Skeletal muscle satellite cell (primary cell): ENCODE results near the gene ACCSL.

Experiments used
- H3K27me3 ChIP-seq: 2 replicates; pipeline ENCODE4 v1.7.0; 2013; ENCODE audit warnings: low read length; ENCODE audit not compliant: control insufficient read depth, insufficient read depth
- H3K36me3 ChIP-seq: 2 replicates; pipeline ENCODE4 v1.7.0; 2013; ENCODE audit warnings: mild to moderate bottlenecking, control low read depth, low read length; ENCODE audit not compliant: insufficient read depth
- H3K4me1 ChIP-seq: 2 replicates; pipeline ENCODE4 v1.7.0; 2013; ENCODE audit warnings: low read length; ENCODE audit not compliant: control insufficient read depth, insufficient read depth
- H3K4me2 ChIP-seq: 2 replicates; pipeline ENCODE4 v1.7.0; 2013; ENCODE audit warnings: mild to moderate bottlenecking, low read length
- H3K4me3 ChIP-seq: 2 replicates; pipeline ENCODE4 v1.7.0; 2013; ENCODE audit warnings: low read length
- H3K9ac ChIP-seq: 2 replicates; pipeline ENCODE4 v1.7.0; 2013; ENCODE audit warnings: mild to moderate bottlenecking, low read depth, low read length, moderate library complexity
- H3K9me3 ChIP-seq: replicated peaks from 2 replicates; pipeline ENCODE4 v1.7.0; 2013; ENCODE audit warnings: mild to moderate bottlenecking, control low read depth, low read length

The ACCSL gene

GRCh38 chr11:44065841-44066731 is 18.3 kb downstream of the ACCSL start, which contains the start of gene ACCS:
ACCS (plus strand) TSS chr11:44066270; CDS start chr11:44067628, 1,358 bp downstream.
- Histone ChIP-seq H3K4me1 (peaks cover 9% of the 10 kb centered on the region), H3K4me2 (peak within 1 kb of the TSS; percentile 96), H3K9me3 (no peaks in the 10 kb centered on the region), H3K27me3 (peaks cover 24% of the 10 kb centered on the region), H3K36me3 (no peaks in the 10 kb centered on the region), H3K9ac (peak within 1 kb of the TSS; percentile 87), H3K4me3 (peak within 1 kb of the TSS; percentile 81)

DNA sequence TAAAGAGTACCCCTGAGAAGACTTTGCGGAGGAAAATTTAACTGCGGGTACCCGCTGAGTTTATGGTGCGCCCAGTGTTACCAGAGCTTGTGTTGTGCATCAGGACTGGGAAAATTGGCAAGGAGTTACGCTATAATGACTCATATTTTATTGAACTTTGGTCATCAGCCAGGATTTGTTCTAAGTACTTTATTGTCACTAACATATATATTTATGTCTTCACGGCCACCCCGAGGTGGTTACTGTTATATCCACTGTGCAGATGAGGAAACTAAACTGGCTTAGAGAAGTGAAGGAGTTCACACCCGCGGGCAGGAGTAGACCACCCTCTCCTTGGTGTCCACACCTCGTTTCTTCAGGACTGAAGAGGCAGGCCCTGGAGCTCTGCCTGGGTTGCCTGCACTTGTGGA is 19.0 kb downstream of the ACCSL start:
- peak overlapping the region; percentile 81 for H3K4me3 ChIP-seq
- no peaks in the 10 kb centered on the region for H3K9me3 ChIP-seq
- H3K9ac ChIP-seq = peak overlapping the region; percentile 87
- H3K4me1 ChIP-seq = peaks cover 9% of the 10 kb centered on the region
- peak overlapping the region; percentile 96 for H3K4me2 ChIP-seq
- H3K27me3 ChIP-seq = peaks cover 18% of the 10 kb centered on the region
- no peaks in the 10 kb centered on the region for H3K36me3 ChIP-seq

GRCh38 chr11:44067266-44067665 is 19.5 kb downstream of the ACCSL start:
- H3K4me2 ChIP-seq = peak overlapping the region; percentile 96
- peak overlapping the region; percentile 87 for H3K9ac ChIP-seq
- H3K27me3 ChIP-seq = peaks cover 15% of the 10 kb centered on the region
- no peaks in the 10 kb centered on the region for H3K36me3 ChIP-seq
- no peaks in the 10 kb centered on the region for H3K9me3 ChIP-seq
- H3K4me3 ChIP-seq = peak overlapping the region; percentile 81
- peaks cover 9% of the 10 kb centered on the region for H3K4me1 ChIP-seq

DNA sequence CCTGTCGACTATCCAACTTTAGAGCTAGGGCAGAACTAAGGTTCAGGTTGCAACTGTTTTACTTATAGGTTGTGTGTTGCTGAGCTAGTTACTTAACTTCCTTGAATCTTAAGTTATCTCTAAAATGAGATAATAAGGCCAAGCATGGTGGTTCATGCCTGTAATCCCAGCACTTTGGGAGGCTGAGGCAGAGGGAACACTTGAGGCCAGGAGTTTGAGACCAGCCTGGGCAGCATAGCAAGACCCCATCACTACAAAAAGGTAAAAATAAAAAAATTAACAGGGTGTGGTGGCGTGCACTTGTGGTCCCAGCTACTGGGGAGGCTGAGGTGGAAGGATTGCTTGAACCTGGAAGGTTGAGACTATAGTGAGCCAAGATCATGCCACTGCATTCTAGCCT is 20.4 kb downstream of the ACCSL start:
- Histone ChIP-seq H3K4me1 (peaks cover 9% of the 10 kb centered on the region), H3K9ac (no peak overlapping the region), H3K4me3 (no peak overlapping the region), H3K9me3 (no peaks in the 10 kb centered on the region), H3K36me3 (no peaks in the 10 kb centered on the region), H3K27me3 (peaks cover 6% of the 10 kb centered on the region), H3K4me2 (no peak overlapping the region)

GRCh38 chr11:44071157-44071556 is 23.4 kb downstream of the ACCSL start:
- H3K4me2 ChIP-seq = no peak overlapping the region
- no peaks in the 10 kb centered on the region for H3K36me3 ChIP-seq
- H3K4me1 ChIP-seq = peaks cover 4% of the 10 kb centered on the region

GRCh38 chr11:44072757-44073658 is 25.2 kb downstream of the ACCSL start:
- Histone ChIP-seq H3K9ac (no peak overlapping the region), H3K9me3 (no peaks in the 10 kb centered on the region), H3K4me3 (no peak overlapping the region), H3K4me2 (no peak overlapping the region), H3K27me3 (no peaks in the 10 kb centered on the region), H3K36me3 (no peaks in the 10 kb centered on the region), H3K4me1 (no peaks in the 10 kb centered on the region)

More at GRCh38 chr11:44071157-44071556, 23.4 kb downstream of the ACCSL start:
- H3K9me3 ChIP-seq = no peaks in the 10 kb centered on the region
- no peaks in the 10 kb centered on the region for H3K27me3 ChIP-seq
- no peak overlapping the region for H3K9ac ChIP-seq
- no peak overlapping the region for H3K4me3 ChIP-seq

DNA sequence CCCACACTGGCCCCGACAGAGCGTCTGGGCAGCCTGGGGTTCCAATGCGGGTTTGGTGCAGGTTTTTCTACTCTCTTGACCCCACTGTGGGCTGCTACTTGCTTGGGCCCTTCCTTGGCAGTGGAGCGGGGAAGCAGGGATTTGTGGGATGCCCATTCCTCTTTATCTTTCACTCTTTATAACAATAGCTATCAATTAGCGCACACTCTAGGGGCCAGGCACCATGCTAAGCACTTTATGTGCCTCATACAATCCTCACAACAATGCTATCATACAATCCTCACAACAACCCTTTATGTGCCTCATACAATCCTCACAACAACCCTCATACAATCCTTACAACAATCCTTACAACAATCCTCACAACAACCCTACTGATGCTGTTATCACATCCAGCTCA is 31.0 kb downstream of the ACCSL start:
- H3K9ac ChIP-seq = no peak overlapping the region
- no peaks in the 10 kb centered on the region for H3K36me3 ChIP-seq
- no peak overlapping the region for H3K4me3 ChIP-seq
- H3K27me3 ChIP-seq = no peaks in the 10 kb centered on the region
- H3K4me1 ChIP-seq = no peaks in the 10 kb centered on the region
- no peaks in the 10 kb centered on the region for H3K9me3 ChIP-seq
- no peak overlapping the region for H3K4me2 ChIP-seq

DNA sequence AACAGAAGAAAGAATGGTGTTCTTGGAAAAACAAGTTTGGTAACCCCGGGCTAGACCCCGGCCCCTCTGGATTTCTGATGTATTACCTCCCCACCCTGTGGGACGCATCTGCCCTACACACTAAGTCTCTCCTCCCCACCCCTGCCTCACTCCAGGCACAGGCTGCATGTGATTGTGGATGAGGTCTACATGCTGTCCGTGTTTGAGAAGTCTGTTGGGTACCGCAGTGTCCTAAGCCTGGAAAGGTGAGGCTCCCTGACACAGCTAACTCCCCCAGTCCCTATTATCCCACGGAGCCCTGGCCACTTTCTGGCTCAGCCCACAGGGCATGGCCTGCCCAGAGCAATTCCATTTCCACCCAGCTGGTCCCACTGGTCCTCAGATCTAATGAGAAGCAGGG is 31.6 kb downstream of the ACCSL start:
- Histone ChIP-seq H3K4me1 (no peaks in the 10 kb centered on the region), H3K9ac (no peak overlapping the region), H3K4me2 (no peak overlapping the region), H3K27me3 (no peaks in the 10 kb centered on the region), H3K36me3 (no peaks in the 10 kb centered on the region), H3K9me3 (no peaks in the 10 kb centered on the region), H3K4me3 (no peak overlapping the region)

GRCh38 chr11:44080951-44081350 is 33.2 kb downstream of the ACCSL start:
- no peaks in the 10 kb centered on the region for H3K27me3 ChIP-seq
- no peak overlapping the region for H3K4me3 ChIP-seq
- no peak overlapping the region for H3K4me2 ChIP-seq
- no peak overlapping the region for H3K9ac ChIP-seq
- no peaks in the 10 kb centered on the region for H3K36me3 ChIP-seq
- no peaks in the 10 kb centered on the region for H3K4me1 ChIP-seq
- H3K9me3 ChIP-seq = no peaks in the 10 kb centered on the region

DNA sequence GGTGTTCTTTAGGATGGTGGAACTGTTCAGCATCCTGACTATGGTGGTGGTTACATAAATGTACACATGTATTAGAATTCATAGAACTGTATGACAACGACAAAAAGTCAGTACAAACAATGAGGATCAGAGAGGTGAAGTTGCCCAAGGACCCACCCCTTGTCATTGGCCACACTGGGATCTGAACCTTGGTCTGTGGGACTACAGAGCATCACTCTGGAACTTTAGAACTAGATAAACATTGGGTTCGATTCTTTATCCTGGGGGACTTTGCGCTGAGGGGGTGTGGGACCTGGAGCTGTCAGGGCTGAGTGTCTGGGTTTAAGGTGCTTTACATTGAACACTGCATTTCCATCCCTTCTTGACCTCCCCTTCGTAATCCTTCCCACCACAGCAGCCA is 34.9 kb downstream of the ACCSL start:
- Histone ChIP-seq H3K4me3 (no peak overlapping the region), H3K27me3 (no peaks in the 10 kb centered on the region), H3K4me1 (no peaks in the 10 kb centered on the region), H3K4me2 (no peak overlapping the region), H3K9ac (no peak overlapping the region), H3K36me3 (no peaks in the 10 kb centered on the region), H3K9me3 (no peaks in the 10 kb centered on the region)

DNA sequence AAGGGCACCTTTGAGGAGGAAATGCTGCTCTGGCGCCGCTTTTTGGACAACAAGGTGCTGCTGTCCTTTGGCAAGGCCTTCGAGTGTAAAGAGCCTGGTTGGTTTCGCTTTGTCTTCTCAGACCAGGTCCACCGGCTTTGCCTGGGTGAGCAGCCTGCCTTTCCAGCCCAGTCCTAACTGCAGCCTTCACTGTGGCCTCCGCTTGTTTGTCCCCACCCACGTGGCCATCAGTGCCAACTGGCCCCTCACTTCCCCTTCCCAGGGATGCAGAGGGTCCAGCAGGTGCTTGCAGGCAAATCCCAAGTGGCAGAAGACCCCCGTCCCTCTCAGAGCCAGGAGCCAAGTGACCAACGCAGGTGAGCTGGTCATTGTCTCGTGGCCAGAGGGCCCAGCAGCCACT is 35.7 kb downstream of the ACCSL start:
- H3K9ac ChIP-seq = no peak overlapping the region
- H3K36me3 ChIP-seq = no peaks in the 10 kb centered on the region
- H3K9me3 ChIP-seq = no peaks in the 10 kb centered on the region
- no peaks in the 10 kb centered on the region for H3K4me1 ChIP-seq
- no peak overlapping the region for H3K4me2 ChIP-seq
- no peaks in the 10 kb centered on the region for H3K27me3 ChIP-seq
- no peak overlapping the region for H3K4me3 ChIP-seq
